Kidney (tissue), 14 donors: Measurements from ENCODE around the gene SLC20A1. TPM values are rescaled to one million over a fixed set of nuclear protein-coding genes. Genes with fewer than 3 reads are reported as not detected.

Source experiments
- DNase-seq, 5 donors: peaks; one replicate each; pipeline ENCODE4 v3.0.0-alpha.2; 2013 to 2020
- FAIRE-seq: peaks from 2 replicates; lab custom pipeline; 2012; peaks lifted over from hg19 to GRCh38; lab: Jason Lieb, UNC
- H3K27ac ChIP-seq, 2 donors: one replicate each; pipeline ENCODE4 v1.7.0; 2013; ENCODE audit warnings: low read depth in 2 of 2, low read length in 2 of 2, inconsistent platforms in 1 of 2
- H3K27me3 ChIP-seq: one replicate; pipeline ENCODE4 v1.7.1; 2013; ENCODE audit warnings: low read length, inconsistent platforms; ENCODE audit not compliant: control insufficient read depth, insufficient read depth
- H3K36me3 ChIP-seq, 3 donors: one replicate each; pipeline versions ENCODE4 v1.7.0 to v1.7.1; 2013; ENCODE audit warnings: low read length in 3 of 3, control low read depth in 1 of 3, inconsistent platforms in 1 of 3; ENCODE audit not compliant: insufficient read depth in 3 of 3, control insufficient read depth in 2 of 3
- H3K4me1 ChIP-seq, 3 donors: one replicate each; pipeline versions ENCODE4 v1.7.0 to v1.7.1; 2013; ENCODE audit warnings: low read length in 3 of 3, inconsistent platforms in 1 of 3, low read depth in 1 of 3; ENCODE audit not compliant: control insufficient read depth in 2 of 3, insufficient read depth in 2 of 3
- H3K4me3 ChIP-seq, 3 donors: one replicate each; pipeline versions ENCODE4 v1.7.0 to v1.8.1; 2013; ENCODE audit warnings: low read length in 3 of 3, control low read depth in 1 of 3, inconsistent platforms in 1 of 3
- H3K9ac ChIP-seq, 3 donors: one replicate each; pipeline versions ENCODE4 v1.7.0 to v1.7.1; 2013; ENCODE audit warnings: low read length in 3 of 3, control low read depth in 1 of 3, inconsistent platforms in 1 of 3
- H3K9me3 ChIP-seq, 3 donors: one replicate each; pipeline versions ENCODE4 v1.7.0 to v1.7.1; 2013; ENCODE audit warnings: low read length in 3 of 3, control low read depth in 1 of 3, inconsistent platforms in 1 of 3; ENCODE audit not compliant: control insufficient read depth in 2 of 3, insufficient read depth in 1 of 3
- intact Hi-C: fragments of 100-400 bp; cut with DNase I; formaldehyde crosslinking; loops from one replicate; pipeline ENCODE4 v1.11.1; 2022
- polyA plus RNA-seq: library from polyadenylated mRNA; stranded (reverse); fragments of 350-450 nt; fragmentation: Illumina TruSeq; extraction: RNeasy Lipid Tissue Mini Kit (QIAGEN cat#74804); gene quantifications from one replicate; pipeline ENCODE4 v1.2.3, GENCODE V29; 2014; ENCODE audit warnings: low read depth, low replicate concordance; ENCODE audit not compliant: insufficient read depth
- total RNA-seq: library from RNA; stranded (reverse); fragmentation: NEBNext Ultra II Directional; extraction: Animal tissue kit (Norgen Biotek cat#: 25700); gene quantifications from one replicate; pipeline ENCODE4 v1.2.1, GENCODE V29; 2021
- TF ChIP-seq, protein P1 (sequence below): IDR thresholded peaks from 3 replicates; pipeline ENCODE4 v1.5.1; 2012; ENCODE audit warnings: mild to moderate bottlenecking, moderate library complexity, borderline replicate concordance; ENCODE audit not compliant: insufficient read depth; ENCODE audit errors: extremely low read depth
- donor health status: control.
- donor health status: control.
- donor health status: control.
- donor health status: control.
- donor health status: control.
- donor health status: DM: yes; HTN: yes; CAD: no.
- donor health status: Normal renal cell carcinoma (clear cell type).

Gene SLC20A1
- total and polyA plus RNA-seq, 2 donors from 2014 or later = 10.4 to 46.2 TPM

DNA sequence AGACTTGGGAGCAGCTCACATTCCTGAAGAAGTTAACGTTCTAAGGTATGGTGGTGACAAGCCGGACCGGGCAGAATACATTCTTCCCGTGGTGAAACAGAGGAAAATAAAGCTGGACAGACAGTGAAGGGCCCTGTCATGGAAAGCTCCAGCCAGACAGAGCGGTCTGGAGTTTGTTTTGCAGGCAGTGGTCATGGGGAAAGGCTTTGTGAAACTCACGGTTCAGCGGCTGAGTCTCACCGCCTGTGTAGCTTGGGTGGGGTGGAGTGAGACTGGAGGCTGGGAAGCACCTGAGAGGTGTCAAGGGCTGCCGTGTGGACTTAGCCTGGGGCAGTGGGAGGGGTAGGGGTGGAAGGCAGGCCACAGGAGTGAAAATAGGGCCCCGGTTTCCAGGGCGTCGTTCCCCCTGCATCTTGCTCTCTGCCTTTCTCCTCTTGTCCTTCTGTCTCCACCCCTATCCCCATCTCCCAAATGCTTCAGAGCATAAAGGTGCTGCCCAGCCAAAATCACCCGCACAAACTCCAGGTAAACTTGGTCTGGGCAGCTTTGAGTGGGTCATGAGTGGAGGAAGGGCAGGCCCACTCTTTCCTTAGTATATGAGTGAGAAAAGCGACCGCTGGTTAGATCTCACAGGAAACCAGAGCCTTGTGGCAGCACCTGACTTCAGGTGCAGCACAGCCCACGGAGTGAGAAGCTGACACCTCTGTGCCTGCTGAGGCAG, 11.4 kb upstream of the SLC20A1 start:
- H3K27me3 ChIP-seq = no peaks in the 10 kb centered on the region
- DNase-seq (peak in 4 of 5 donors; percentile 29 to 79 (median 42)), FAIRE-seq (no peak)
- H3K36me3 ChIP-seq = no peaks in the 10 kb centered on the region
- H3K4me3 ChIP-seq = no peak overlapping the region
- H3K27ac ChIP-seq = no peak overlapping the region
- no peak overlapping the region for H3K9ac ChIP-seq
- peaks cover 0 to 3% (median 3%) of the 10 kb centered on the region in 3 donors for H3K4me1 ChIP-seq
- H3K9me3 ChIP-seq = no peaks in the 10 kb centered on the region
- TF ChIP-seq, protein P1, sequence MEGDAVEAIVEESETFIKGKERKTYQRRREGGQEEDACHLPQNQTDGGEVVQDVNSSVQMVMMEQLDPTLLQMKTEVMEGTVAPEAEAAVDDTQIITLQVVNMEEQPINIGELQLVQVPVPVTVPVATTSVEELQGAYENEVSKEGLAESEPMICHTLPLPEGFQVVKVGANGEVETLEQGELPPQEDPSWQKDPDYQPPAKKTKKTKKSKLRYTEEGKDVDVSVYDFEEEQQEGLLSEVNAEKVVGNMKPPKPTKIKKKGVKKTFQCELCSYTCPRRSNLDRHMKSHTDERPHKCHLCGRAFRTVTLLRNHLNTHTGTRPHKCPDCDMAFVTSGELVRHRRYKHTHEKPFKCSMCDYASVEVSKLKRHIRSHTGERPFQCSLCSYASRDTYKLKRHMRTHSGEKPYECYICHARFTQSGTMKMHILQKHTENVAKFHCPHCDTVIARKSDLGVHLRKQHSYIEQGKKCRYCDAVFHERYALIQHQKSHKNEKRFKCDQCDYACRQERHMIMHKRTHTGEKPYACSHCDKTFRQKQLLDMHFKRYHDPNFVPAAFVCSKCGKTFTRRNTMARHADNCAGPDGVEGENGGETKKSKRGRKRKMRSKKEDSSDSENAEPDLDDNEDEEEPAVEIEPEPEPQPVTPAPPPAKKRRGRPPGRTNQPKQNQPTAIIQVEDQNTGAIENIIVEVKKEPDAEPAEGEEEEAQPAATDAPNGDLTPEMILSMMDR = no peak
- intact Hi-C loops = no loop called here

DNA sequence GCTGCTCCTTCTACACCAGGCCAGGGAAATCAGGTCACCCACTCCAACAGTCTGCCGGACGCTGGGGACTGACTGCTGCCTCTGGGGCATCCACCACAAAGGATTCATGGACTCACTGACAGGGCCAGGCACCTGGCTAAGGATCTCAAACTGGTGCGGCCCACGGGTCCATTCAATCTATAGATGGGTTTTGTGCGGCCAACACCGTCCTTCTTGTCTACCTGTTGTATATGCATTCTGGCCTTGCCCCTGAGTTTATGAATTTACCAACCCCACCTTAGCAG, 10.9 kb upstream of the SLC20A1 start:
- Histone ChIP-seq H3K9ac (no peak overlapping the region), H3K4me1 (peaks cover 0 to 3% (median 3%) of the 10 kb centered on the region in 3 donors), H3K27ac (no peak overlapping the region), H3K27me3 (no peaks in the 10 kb centered on the region), H3K36me3 (no peaks in the 10 kb centered on the region), H3K4me3 (no peak overlapping the region), H3K9me3 (no peaks in the 10 kb centered on the region)
- intact Hi-C loops = no loop called here
- FAIRE-seq = no peak
- TF ChIP-seq, protein P1 = no peak
- no peak for DNase-seq

DNA sequence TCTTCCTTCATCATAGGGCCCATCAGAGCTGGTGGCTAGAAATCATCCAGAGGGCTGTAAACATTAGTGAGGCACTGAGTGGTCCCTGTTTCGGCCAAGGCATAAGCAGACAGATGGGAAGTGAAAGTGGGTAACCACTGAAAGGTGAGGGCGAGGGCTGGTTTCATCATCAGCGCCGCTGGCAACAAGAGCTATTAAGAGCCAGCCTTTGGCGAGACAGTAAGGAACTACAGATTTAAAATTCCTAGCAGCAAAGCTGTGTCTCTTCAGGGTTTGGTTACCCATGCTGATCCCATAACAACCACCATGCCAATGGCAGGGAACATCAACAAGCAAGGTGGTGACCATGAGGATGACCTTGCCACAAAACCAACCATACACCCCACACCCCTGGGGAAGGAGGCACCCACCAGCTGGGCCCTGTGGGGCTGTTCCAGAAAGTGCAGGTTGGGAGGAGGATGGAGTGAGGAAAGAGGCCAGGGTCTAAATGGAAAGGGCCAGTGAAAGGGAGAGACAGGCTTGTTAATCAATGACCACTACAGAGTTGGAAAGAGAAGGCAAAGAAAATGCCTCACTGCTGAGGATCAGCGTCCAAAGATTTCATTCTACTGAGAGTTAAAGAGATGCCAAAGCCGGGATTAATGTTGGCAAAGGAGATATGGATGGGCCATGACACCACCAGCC, 9.0 kb upstream of the SLC20A1 start:
- Histone ChIP-seq H3K4me3 (no peak overlapping the region), H3K9me3 (no peaks in the 10 kb centered on the region), H3K9ac (no peak overlapping the region), H3K27ac (no peak overlapping the region), H3K27me3 (no peaks in the 10 kb centered on the region), H3K36me3 (no peaks in the 10 kb centered on the region), H3K4me1 (no peaks in the 10 kb centered on the region)
- intact Hi-C loops = no loop called here
- FAIRE-seq (no peak), DNase-seq (no peak)
- TF ChIP-seq, protein P1 = no peak
